Measurements from ENCODE around the gene KLHDC8A. TPM values are rescaled to one million over a fixed set of nuclear protein-coding genes. Genes with fewer than 3 reads are reported as not detected.
A peak's percentile ranks its signal among the peaks of the same experiment; 100 is the strongest.

The KLHDC8A gene
- total and polyA plus RNA-seq, 2 of the 13 experiments (the other 11 are each of a cell fraction or from before 2014, with no cell fraction given) = not detected

DNA sequence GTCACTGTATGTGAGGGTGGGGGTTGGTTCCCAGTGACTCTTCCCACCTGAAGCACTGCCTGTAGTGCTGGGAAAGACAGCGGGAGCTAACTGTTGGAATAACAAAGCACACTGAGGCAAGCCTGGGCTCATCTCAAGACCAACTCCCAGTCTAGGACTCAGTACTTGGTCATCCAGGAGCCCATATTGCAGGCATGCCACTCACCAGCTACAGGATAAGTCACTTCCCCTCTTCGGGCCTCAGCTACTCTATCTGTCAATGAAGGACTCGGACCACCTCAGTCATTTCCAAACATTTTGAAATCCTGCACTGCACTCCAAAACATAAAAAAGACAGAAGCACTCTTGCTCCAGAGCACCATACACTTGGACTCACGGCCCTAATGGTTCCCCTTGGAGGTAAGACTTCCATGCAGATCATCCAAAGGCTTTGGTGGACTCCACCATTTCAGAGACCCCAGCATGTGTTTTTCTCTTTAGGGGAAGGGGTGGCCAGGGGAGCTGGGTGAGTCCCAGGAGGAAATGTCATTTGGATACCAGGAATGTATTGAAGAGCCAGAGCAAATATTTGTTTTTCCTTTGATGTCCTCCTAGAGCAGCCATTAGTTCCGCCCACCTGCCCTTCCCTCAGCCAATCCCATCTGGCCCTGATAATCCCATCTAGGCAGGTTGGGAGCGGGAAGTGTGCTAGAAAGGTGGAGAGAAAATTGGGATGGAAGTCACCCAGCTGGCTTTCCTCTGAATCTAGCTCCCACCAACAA is 38.3 kb downstream of the KLHDC8A start (continued):
- TF ChIP-seq U2AF1 (optimal IDR thresholded peaks at IDR 0.05; ENCODE audit: low read depth, low read length) = no peak
- TF ChIP-seq, protein P1, sequence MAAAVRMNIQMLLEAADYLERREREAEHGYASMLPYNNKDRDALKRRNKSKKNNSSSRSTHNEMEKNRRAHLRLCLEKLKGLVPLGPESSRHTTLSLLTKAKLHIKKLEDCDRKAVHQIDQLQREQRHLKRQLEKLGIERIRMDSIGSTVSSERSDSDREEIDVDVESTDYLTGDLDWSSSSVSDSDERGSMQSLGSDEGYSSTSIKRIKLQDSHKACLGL (CRISPR knock-in tag; IDR thresholded peaks at IDR 0.05) = no peak
- TF ChIP-seq ZNF441 (CRISPR knock-in tag; IDR thresholded peaks at IDR 0.05; ENCODE audit: borderline replicate concordance) = no peak
- TF ChIP-seq SIX4 (CRISPR knock-in tag; IDR thresholded peaks at IDR 0.05) = no peak
- no peak for TF ChIP-seq ZFP1 (CRISPR knock-in tag; IDR thresholded peaks at IDR 0.05)
- TF ChIP-seq, protein P2, sequence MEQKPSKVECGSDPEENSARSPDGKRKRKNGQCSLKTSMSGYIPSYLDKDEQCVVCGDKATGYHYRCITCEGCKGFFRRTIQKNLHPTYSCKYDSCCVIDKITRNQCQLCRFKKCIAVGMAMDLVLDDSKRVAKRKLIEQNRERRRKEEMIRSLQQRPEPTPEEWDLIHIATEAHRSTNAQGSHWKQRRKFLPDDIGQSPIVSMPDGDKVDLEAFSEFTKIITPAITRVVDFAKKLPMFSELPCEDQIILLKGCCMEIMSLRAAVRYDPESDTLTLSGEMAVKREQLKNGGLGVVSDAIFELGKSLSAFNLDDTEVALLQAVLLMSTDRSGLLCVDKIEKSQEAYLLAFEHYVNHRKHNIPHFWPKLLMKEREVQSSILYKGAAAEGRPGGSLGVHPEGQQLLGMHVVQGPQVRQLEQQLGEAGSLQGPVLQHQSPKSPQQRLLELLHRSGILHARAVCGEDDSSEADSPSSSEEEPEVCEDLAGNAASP (CRISPR knock-in tag; IDR thresholded peaks at IDR 0.05; ENCODE audit: borderline replicate concordance) = no peak
- no peak for TF ChIP-seq ZBTB21 (CRISPR knock-in tag; IDR thresholded peaks at IDR 0.05)
- TF ChIP-seq, protein P3, sequence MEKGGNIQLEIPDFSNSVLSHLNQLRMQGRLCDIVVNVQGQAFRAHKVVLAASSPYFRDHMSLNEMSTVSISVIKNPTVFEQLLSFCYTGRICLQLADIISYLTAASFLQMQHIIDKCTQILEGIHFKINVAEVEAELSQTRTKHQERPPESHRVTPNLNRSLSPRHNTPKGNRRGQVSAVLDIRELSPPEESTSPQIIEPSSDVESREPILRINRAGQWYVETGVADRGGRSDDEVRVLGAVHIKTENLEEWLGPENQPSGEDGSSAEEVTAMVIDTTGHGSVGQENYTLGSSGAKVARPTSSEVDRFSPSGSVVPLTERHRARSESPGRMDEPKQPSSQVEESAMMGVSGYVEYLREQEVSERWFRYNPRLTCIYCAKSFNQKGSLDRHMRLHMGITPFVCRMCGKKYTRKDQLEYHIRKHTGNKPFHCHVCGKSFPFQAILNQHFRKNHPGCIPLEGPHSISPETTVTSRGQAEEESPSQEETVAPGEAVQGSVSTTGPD (CRISPR knock-in tag; IDR thresholded peaks at IDR 0.05) = no peak
- TF ChIP-seq, protein P4, sequence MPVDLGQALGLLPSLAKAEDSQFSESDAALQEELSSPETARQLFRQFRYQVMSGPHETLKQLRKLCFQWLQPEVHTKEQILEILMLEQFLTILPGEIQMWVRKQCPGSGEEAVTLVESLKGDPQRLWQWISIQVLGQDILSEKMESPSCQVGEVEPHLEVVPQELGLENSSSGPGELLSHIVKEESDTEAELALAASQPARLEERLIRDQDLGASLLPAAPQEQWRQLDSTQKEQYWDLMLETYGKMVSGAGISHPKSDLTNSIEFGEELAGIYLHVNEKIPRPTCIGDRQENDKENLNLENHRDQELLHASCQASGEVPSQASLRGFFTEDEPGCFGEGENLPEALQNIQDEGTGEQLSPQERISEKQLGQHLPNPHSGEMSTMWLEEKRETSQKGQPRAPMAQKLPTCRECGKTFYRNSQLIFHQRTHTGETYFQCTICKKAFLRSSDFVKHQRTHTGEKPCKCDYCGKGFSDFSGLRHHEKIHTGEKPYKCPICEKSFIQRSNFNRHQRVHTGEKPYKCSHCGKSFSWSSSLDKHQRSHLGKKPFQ (CRISPR knock-in tag; IDR thresholded peaks at IDR 0.05; ENCODE audit: insufficient replicate concordance) = no peak
- peak; percentile 88 for TF ChIP-seq TEAD3 (CRISPR knock-in tag; optimal IDR thresholded peaks at IDR 0.05; ENCODE audit: borderline replicate concordance)
- no peak for TF ChIP-seq KDM5A (IDR thresholded peaks at IDR 0.05; ENCODE audit: borderline replicate concordance, low read length)
- no peak for TF ChIP-seq CENPT (CRISPR knock-in tag; IDR thresholded peaks at IDR 0.05; ENCODE audit: low read depth)
- peak; percentile 99 for TF ChIP-seq PITX1 (CRISPR knock-in tag; IDR thresholded peaks at IDR 0.05)
- TF ChIP-seq SKI (IDR thresholded peaks at IDR 0.05; ENCODE audit: partially characterized antibody) = no peak
- no peak for TF ChIP-seq ARNTL (CRISPR knock-in tag; IDR thresholded peaks at IDR 0.05)
- TF ChIP-seq, protein P5, sequence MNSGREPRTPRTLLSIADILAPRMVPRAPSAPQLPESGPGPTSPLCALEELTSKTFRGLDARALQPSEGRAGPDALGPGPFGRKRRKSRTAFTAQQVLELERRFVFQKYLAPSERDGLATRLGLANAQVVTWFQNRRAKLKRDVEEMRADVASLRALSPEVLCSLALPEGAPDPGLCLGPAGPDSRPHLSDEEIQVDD (CRISPR knock-in tag; IDR thresholded peaks at IDR 0.05; ENCODE audit: borderline replicate concordance) = no peak
- TF ChIP-seq GABPA (IDR thresholded peaks at IDR 0.05; ENCODE audit: low read depth, low read length) = no peak
- TF ChIP-seq GABPA (CRISPR knock-in tag; IDR thresholded peaks at IDR 0.05; ENCODE audit: low read depth) = no peak
- no peak for TF ChIP-seq MAZ (IDR thresholded peaks at IDR 0.05; ENCODE audit: borderline replicate concordance, low read depth, low read length)
- no peak for TF ChIP-seq MAZ (CRISPR knock-in tag; IDR thresholded peaks at IDR 0.05; ENCODE audit: low read depth)
- no peak for TF ChIP-seq CCDC6 (CRISPR knock-in tag; IDR thresholded peaks at IDR 0.05)
- TF ChIP-seq EED (CRISPR knock-in tag; IDR thresholded peaks at IDR 0.05) = no peak
- TF ChIP-seq ZNF83 (CRISPR knock-in tag; IDR thresholded peaks at IDR 0.05; ENCODE audit: borderline replicate concordance) = no peak
- 0 out of 2 replicates have a peak, but pooled peaks have one; percentile 20 for TF ChIP-seq NR2F2 (IDR thresholded peaks at IDR 0.05; ENCODE audit: borderline replicate concordance, low read depth)
- TF ChIP-seq, protein P6, sequence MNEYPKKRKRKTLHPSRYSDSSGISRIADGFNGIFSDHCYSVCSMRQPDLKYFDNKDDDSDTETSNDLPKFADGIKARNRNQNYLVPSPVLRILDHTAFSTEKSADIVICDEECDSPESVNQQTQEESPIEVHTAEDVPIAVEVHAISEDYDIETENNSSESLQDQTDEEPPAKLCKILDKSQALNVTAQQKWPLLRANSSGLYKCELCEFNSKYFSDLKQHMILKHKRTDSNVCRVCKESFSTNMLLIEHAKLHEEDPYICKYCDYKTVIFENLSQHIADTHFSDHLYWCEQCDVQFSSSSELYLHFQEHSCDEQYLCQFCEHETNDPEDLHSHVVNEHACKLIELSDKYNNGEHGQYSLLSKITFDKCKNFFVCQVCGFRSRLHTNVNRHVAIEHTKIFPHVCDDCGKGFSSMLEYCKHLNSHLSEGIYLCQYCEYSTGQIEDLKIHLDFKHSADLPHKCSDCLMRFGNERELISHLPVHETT (CRISPR knock-in tag; conservative IDR thresholded peaks at IDR 0.05) = no peak

Data from HepG2 (cell line).